HUDEP-2 (cell line): ENCODE data around the gene SNUPN.

Experiments used
- DNase-seq, 76 experiments: peaks; one replicate each; lab custom pipeline; 2025; ENCODE audit not compliant: unreplicated experiment in 76 of 76; lab: John Stamatoyannopoulos, UW

SNUPN gene

GRCh38 chr15:75654201-75654907, 28.8 kb upstream of the SNUPN start:
- no peak for DNase-seq

- no peak for DNase-seq
Measured at GRCh38 chr15:75653347-75653913, 27.9 kb upstream of the SNUPN start.

GRCh38 chr15:75651810-75652543, 26.5 kb upstream of the SNUPN start:
- no peak for DNase-seq

GRCh38 chr15:75650908-75651809, 25.6 kb upstream of the SNUPN start:
- peak in 25 of 76 experiments; percentile 9 to 57 (median 22) for DNase-seq

GRCh38 chr15:75649848-75650247, 24.3 kb upstream of the SNUPN start:
- DNase-seq, result no peak

GRCh38 chr15:75649045-75649761, 23.7 kb upstream of the SNUPN start:
- DNase-seq, result no peak

GRCh38 chr15:75648156-75649000, 22.9 kb upstream of the SNUPN start:
- no peak for DNase-seq

GRCh38 chr15:75647370-75648155, 22.0 kb upstream of the SNUPN start, which contains the start of gene SNX33:
Gene SNX33 (plus strand): TSS chr15:75647912. CDS start chr15:75649103, 1,191 bp downstream.
- peak in 12 of 76 experiments; percentile 6 to 37 (median 16) for DNase-seq

GRCh38 chr15:75646944-75647364, 21.4 kb upstream of the SNUPN start:
- DNase-seq, result no peak

GRCh38 chr15:75646112-75646943, 20.8 kb upstream of the SNUPN start:
- DNase-seq, result no peak

GRCh38 chr15:75644376-75644775, 18.9 kb upstream of the SNUPN start:
- DNase-seq, result no peak

GRCh38 chr15:75641603-75642002, 16.1 kb upstream of the SNUPN start:
- DNase-seq, result no peak

GRCh38 chr15:75641179-75641503, 15.6 kb upstream of the SNUPN start:
- no peak for DNase-seq

- peak in 60 of 76 experiments; percentile 2 to 94 (median 46) for DNase-seq
Measured at GRCh38 chr15:75640483-75641178, 15.1 kb upstream of the SNUPN start.

GRCh38 chr15:75639709-75640482, 14.4 kb upstream of the SNUPN start, which contains the start of gene IMP3:
Gene IMP3 (minus strand): TSS chr15:75640224. CDS start chr15:75640168, 56 bp downstream.
- DNase-seq, result peak in 74 of 76 experiments; percentile 13 to 96 (median 90)

GRCh38 chr15:75639191-75639708, 13.7 kb upstream of the SNUPN start:
- DNase-seq, result peak in 8 of 76 experiments; percentile 12 to 52 (median 28)
